Activated T-cell treated with anti-CD3 and anti-CD28 coated beads for 24 hours (primary cell): ENCODE data around the gene ANGEL2.
"Not testable (repeated sequence)": the region's sequence is repeated elsewhere in the genome, so short reads cannot be mapped to it uniquely, and the experiment has no call there.

ENCODE experiments used
- DNase-seq: peaks from one replicate; pipeline ENCODE4 v3.0.0-alpha.2; 2020; ENCODE audit warnings: low read depth

Gene ANGEL2

GRCh38 chr1:213015099-213016050 lies at the start of gene ANGEL2:
Gene ANGEL2, minus strand, starts transcription at chr1:213015867. Its CDS starts 196 bp downstream, at chr1:213015671.
- DNase-seq, result peak; percentile 91

- no peak for DNase-seq
Observed at GRCh38 chr1:213061263-213061662, 45.6 kb upstream of the ANGEL2 start.

GRCh38 chr1:213060836-213061235 lies 45.2 kb upstream of the ANGEL2 start:
- no peak for DNase-seq

- DNase-seq, result no peak
Observed at GRCh38 chr1:213057264-213058059, 41.8 kb upstream of the ANGEL2 start.

- DNase-seq, result no peak
Observed at GRCh38 chr1:213055767-213056166, 40.1 kb upstream of the ANGEL2 start.

GRCh38 chr1:213054733-213055591 lies 39.3 kb upstream of the ANGEL2 start:
- DNase-seq, result no peak

GRCh38 chr1:213054142-213054541 lies 38.5 kb upstream of the ANGEL2 start:
- no peak for DNase-seq

- no peak for DNase-seq
Observed at GRCh38 chr1:213053455-213053854, 37.8 kb upstream of the ANGEL2 start.

GRCh38 chr1:213051881-213052202 lies 36.2 kb upstream of the ANGEL2 start:
- no peak for DNase-seq

GRCh38 chr1:213051127-213051880 lies 35.6 kb upstream of the ANGEL2 start, which contains the start of gene RPS6KC1:
Gene RPS6KC1, plus strand, starts transcription at chr1:213051241. Its CDS starts 164 bp downstream, at chr1:213051405.
- DNase-seq, result peak; percentile 74

- no peak for DNase-seq
Observed at GRCh38 chr1:213050745-213051126, 35.1 kb upstream of the ANGEL2 start.

- no peak for DNase-seq
Observed at GRCh38 chr1:213049232-213049631, 33.6 kb upstream of the ANGEL2 start.

GRCh38 chr1:213045321-213046226 lies 29.9 kb upstream of the ANGEL2 start:
- DNase-seq, result not testable (repeated sequence)

- no peak for DNase-seq
Observed at GRCh38 chr1:213041443-213041842, 25.8 kb upstream of the ANGEL2 start.

- DNase-seq, result no peak
Observed at GRCh38 chr1:213035573-213035972, 19.9 kb upstream of the ANGEL2 start.

- DNase-seq, result no peak
Observed at GRCh38 chr1:213034713-213035112, 19.0 kb upstream of the ANGEL2 start.

- DNase-seq, result no peak
Observed at GRCh38 chr1:213032651-213033050, 17.0 kb upstream of the ANGEL2 start.

GRCh38 chr1:213027024-213027423 lies 11.4 kb upstream of the ANGEL2 start:
- DNase-seq, result not testable (repeated sequence)

GRCh38 chr1:213020016-213020415 lies 4.3 kb upstream of the ANGEL2 start:
- DNase-seq, result no peak

- no peak for DNase-seq
Observed at GRCh38 chr1:213019450-213019849, 3.8 kb upstream of the ANGEL2 start.
